Hematopoietic multipotent progenitor cell treated with erythropoietin and hydrocortisone succinate and interleukin-3 and kit ligand, for 15 days (in vitro differentiated cells): ENCODE measurements around the gene ANKRD13D.
A peak's percentile ranks its signal among the peaks of the same experiment; 100 is the strongest.

ENCODE experiments used
- DNase-seq: peaks from one replicate; pipeline ENCODE4 v3.0.0-alpha.2; 2015; ENCODE audit warnings: low spot score

Gene ANKRD13D

GRCh38 chr11:67261946-67262681 lies 27.0 kb upstream of the ANKRD13D start:
- DNase-seq = no peak

GRCh38 chr11:67262731-67263675 lies 26.1 kb upstream of the ANKRD13D start:
- peak; percentile 82 for DNase-seq

GRCh38 chr11:67264260-67264659 lies 24.8 kb upstream of the ANKRD13D start:
- no peak for DNase-seq

GRCh38 chr11:67264877-67265632 lies 24.0 kb upstream of the ANKRD13D start:
- DNase-seq = no peak

GRCh38 chr11:67265633-67266448 lies 23.3 kb upstream of the ANKRD13D start:
- peak; percentile 85 for DNase-seq

- peak; percentile 65 for DNase-seq
Measured at GRCh38 chr11:67266449-67267187, 22.5 kb upstream of the ANKRD13D start, which contains the start of gene GRK2. Gene GRK2, plus strand, starts transcription at chr11:67266473. Its CDS starts 227 bp downstream, at chr11:67266700.

GRCh38 chr11:67267188-67268080 lies 21.7 kb upstream of the ANKRD13D start:
- DNase-seq = no peak

GRCh38 chr11:67268081-67268961 lies 20.8 kb upstream of the ANKRD13D start:
- no peak for DNase-seq

- no peak for DNase-seq
Measured at GRCh38 chr11:67268962-67269268, 20.2 kb upstream of the ANKRD13D start.

GRCh38 chr11:67269401-67270255 lies 19.5 kb upstream of the ANKRD13D start:
- DNase-seq = peak; percentile 54

GRCh38 chr11:67270256-67271204 lies 18.6 kb upstream of the ANKRD13D start:
- DNase-seq = no peak

GRCh38 chr11:67271205-67271540 lies 17.9 kb upstream of the ANKRD13D start:
- no peak for DNase-seq

GRCh38 chr11:67271541-67272284 lies 17.4 kb upstream of the ANKRD13D start:
- no peak for DNase-seq

GRCh38 chr11:67272327-67273259 lies 16.5 kb upstream of the ANKRD13D start:
- DNase-seq = no peak
